GM23338 (cell line): Measurements from ENCODE around the gene GLMP. TPM values are rescaled to one million over a fixed set of nuclear protein-coding genes. Genes with fewer than 3 reads are reported as not detected.

ENCODE experiments used
- ATAC-seq: fragments of 200-7000 bp; cut with Tn5 transposase; 3 replicates; pipeline ENCODE4 v1.9.1; 2020
- DNase-seq: peaks from one replicate; pipeline ENCODE4 v3.0.0-alpha.2; 2015; ENCODE audit warnings: low spot score
- H2AFZ ChIP-seq: fragments of 200-600 bp; sonication (generic); 2 replicates; pipeline ENCODE4 v1.8.0; 2016; ENCODE audit warnings: antibody characterized with exemption, mild to moderate bottlenecking, moderate library complexity
- H3F3A ChIP-seq: fragments of 200-600 bp; sonication (generic); replicated peaks from 2 replicates; pipeline ENCODE4 v1.8.0; 2017; ENCODE audit warnings: antibody characterized with exemption, mixed run types, low read depth
- H3K27ac ChIP-seq: fragments of 200-600 bp; sonication (generic); 2 replicates; pipeline ENCODE4 v1.6.1; 2016; ENCODE audit warnings: low read depth
- H3K27me3 ChIP-seq: fragments of 200-600 bp; sonication (generic); 2 replicates; pipeline ENCODE4 v1.8.0; 2016; ENCODE audit warnings: mild to moderate bottlenecking, mixed run types, moderate library complexity; ENCODE audit not compliant: insufficient read depth
- H3K36me3 ChIP-seq: fragments of 200-600 bp; sonication (generic); 2 replicates; pipeline ENCODE4 v1.8.0; 2016; ENCODE audit warnings: mild to moderate bottlenecking; ENCODE audit not compliant: insufficient read depth
- H3K4me1 ChIP-seq: fragments of 200-600 bp; sonication (generic); 2 replicates; pipeline ENCODE4 v1.8.0; 2016; ENCODE audit warnings: mild to moderate bottlenecking, moderate library complexity; ENCODE audit not compliant: insufficient read depth
- H3K4me2 ChIP-seq: fragments of 200-600 bp; sonication (generic); 2 replicates; pipeline ENCODE4 v1.7.1; 2017; ENCODE audit warnings: mixed run types
- H3K4me3 ChIP-seq: fragments of 200-600 bp; sonication (generic); 2 replicates; pipeline ENCODE4 v1.6.1; 2016; ENCODE audit warnings: mixed run types
- H3K79me2 ChIP-seq: fragments of 200-600 bp; sonication (generic); replicated peaks from 2 replicates; pipeline ENCODE4 v1.8.0; 2017; ENCODE audit warnings: mild to moderate bottlenecking; ENCODE audit not compliant: insufficient read depth
- H3K9me2 ChIP-seq: fragments of 200-600 bp; sonication (generic); 2 replicates; pipeline ENCODE4 v1.8.0; 2017; ENCODE audit not compliant: insufficient read depth
- H4K20me1 ChIP-seq: fragments of 200-600 bp; sonication (generic); replicated peaks from 2 replicates; pipeline ENCODE4 v1.8.0; 2017; ENCODE audit warnings: mild to moderate bottlenecking; ENCODE audit not compliant: insufficient read depth
- H3K27ac Mint-ChIP-seq: 2 replicates; pipeline ENCODE4 v1.8.0; 2020; ENCODE audit warnings: inconsistent platforms, mild to moderate bottlenecking, moderate library complexity, mixed read lengths
- H3K27me3 Mint-ChIP-seq: 3 replicates; pipeline ENCODE4 v1.8.0; 2022; ENCODE audit warnings: low read depth, mild to moderate bottlenecking, moderate library complexity, mixed read lengths, inconsistent platforms; ENCODE audit not compliant: insufficient read depth, poor library complexity
- H3K36me3 Mint-ChIP-seq: 3 replicates; pipeline ENCODE4 v1.8.0; 2021; ENCODE audit warnings: low read depth, mild to moderate bottlenecking, inconsistent platforms, moderate library complexity, mixed read lengths
- H3K4me1 Mint-ChIP-seq: 3 replicates; pipeline ENCODE4 v1.8.0; 2020; ENCODE audit warnings: mild to moderate bottlenecking, inconsistent platforms, mixed read lengths
- H3K4me3 Mint-ChIP-seq: 3 replicates; pipeline ENCODE4 v1.8.0; 2021; ENCODE audit warnings: moderate library complexity, mild to moderate bottlenecking, inconsistent platforms, mixed read lengths
- H3K9me3 Mint-ChIP-seq: 3 replicates; pipeline ENCODE4 v1.8.0; 2020; ENCODE audit warnings: moderate library complexity, mild to moderate bottlenecking, inconsistent platforms, mixed read lengths
- EZH2 ChIP-seq: fragments of 200-600 bp; sonication (generic); IDR thresholded peaks from one replicate; pipeline ENCODE4 v1.8.0; 2017; ENCODE audit warnings: antibody characterized with exemption, mild to moderate bottlenecking, low read depth; ENCODE audit not compliant: unreplicated experiment
- EZH2phosphoT487 ChIP-seq: fragments of 200-600 bp; sonication (generic); IDR thresholded peaks from one replicate; pipeline ENCODE4 v1.8.1; 2018; ENCODE audit warnings: antibody characterized with exemption; ENCODE audit not compliant: unreplicated experiment
- NANOG ChIP-seq: IDR thresholded peaks from 2 replicates; pipeline ENCODE4 v1.6.1; 2016; ENCODE audit warnings: antibody characterized with exemption, borderline replicate concordance
- POLR2AphosphoS5 ChIP-seq: IDR thresholded peaks from 2 replicates; pipeline ENCODE4 v1.6.1; 2016; ENCODE audit warnings: antibody characterized with exemption, low read depth
- STAT1 ChIP-seq: IDR thresholded peaks from one replicate; pipeline ENCODE4 v1.6.1; 2016; ENCODE audit warnings: antibody characterized with exemption; ENCODE audit not compliant: unreplicated experiment
- ZNF331 ChIP-seq: fragments of 250-450 bp; sonication (Bioruptor Pico); IDR thresholded peaks from 2 replicates; pipeline ENCODE4 v1.5.0; 2020; ENCODE audit warnings: low read depth, mild to moderate bottlenecking, moderate library complexity
- polyA plus RNA-seq: library from polyadenylated mRNA; unstranded; fragments of >200 nt; fragmentation: Nextera tagmentation; extraction: Ambion mirVana; gene quantifications from 2 replicates; pipeline ENCODE4 v1.2.1, GENCODE V29; 2016
- total RNA-seq: library from RNA; depleted of rRNA; stranded (reverse); fragments of >200 nt; shearing (Covaris generic); gene quantifications from 2 replicates; pipeline ENCODE4 v1.2.3, GENCODE V29; 2014
- TF ChIP-seq, protein P1 (sequence below), 2 experiments: fragments of 200-600 bp in 1 of 2; sonication (generic) in 1 of 2; conservative IDR thresholded peaks; 2 replicates each; pipeline versions ENCODE4 v1.5.1 to v1.6.1; 2016 to 2017; ENCODE audit warnings: antibody characterized with exemption in 2 of 2, low read depth in 2 of 2, mild to moderate bottlenecking in 2 of 2, moderate library complexity in 1 of 2
- TF ChIP-seq, protein P2 (sequence below): IDR thresholded peaks from 2 replicates; pipeline ENCODE4 v1.6.1; 2016; ENCODE audit warnings: antibody characterized with exemption
- TF ChIP-seq, protein P3 (sequence below): IDR thresholded peaks from one replicate; pipeline ENCODE4 v1.6.1; 2018; ENCODE audit warnings: antibody characterized with exemption; ENCODE audit not compliant: unreplicated experiment

The GLMP gene
- total and polyA plus RNA-seq, 2 experiments from 2014 or later, result 33.6 to 41.9 TPM

DNA sequence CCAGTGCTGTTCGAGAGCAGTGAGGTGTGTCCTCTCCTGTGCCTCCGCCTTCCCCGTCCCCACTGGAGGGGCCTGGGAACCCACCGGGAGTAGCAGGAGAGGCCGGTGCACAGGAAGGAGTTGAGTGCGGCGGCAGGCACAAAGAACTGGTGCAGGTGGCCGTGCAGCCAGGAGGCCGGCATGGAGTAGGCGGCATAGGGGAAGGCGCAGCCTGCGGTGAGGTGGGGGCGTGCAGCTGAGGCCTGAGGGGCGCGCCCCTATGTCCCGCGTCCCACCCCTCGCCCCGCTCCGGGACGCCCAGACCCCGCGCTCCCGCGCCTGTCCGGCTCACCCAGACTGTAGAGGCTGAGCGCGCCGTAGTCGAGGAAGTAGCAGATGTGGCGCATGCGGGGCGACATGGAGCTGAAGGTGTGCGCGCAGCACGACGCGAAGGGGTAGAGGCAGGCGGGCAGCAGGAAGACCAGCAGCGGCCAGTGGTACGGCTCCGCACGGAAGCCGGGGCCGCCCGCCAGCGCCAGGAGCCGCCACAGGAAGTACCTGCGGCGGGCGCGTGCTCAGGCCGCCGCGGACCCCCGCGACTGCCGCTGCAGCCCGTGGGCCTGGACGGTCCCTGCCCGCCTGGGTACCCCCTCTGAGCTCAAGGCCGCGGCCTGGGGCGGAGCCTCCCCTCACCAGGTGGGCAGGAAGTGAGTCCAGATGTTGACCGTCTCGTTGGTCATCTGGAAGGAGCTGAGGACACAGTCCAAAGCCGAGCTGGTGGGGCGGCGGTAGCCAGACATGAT lies 49.8 kb downstream of the GLMP start:
- Histone ChIP-seq H3K27me3 (no peaks in the 10 kb centered on the region), H3K36me3 (no peaks in the 10 kb centered on the region), H3F3A (peaks cover 15% of the 10 kb centered on the region), H2AFZ (peak overlapping the region; percentile 93), H3K4me3 (peak overlapping the region; percentile 64), H3K4me2 (peak overlapping the region; percentile 91), H3K79me2 (no peaks in the 10 kb centered on the region), H3K27ac (no peak overlapping the region), H3K9me2 (no peaks in the 10 kb centered on the region), H4K20me1 (no peaks in the 10 kb centered on the region), H3K4me1 (peaks cover 33% of the 10 kb centered on the region)
- DNase-seq (peak; percentile 75), ATAC-seq (peak; percentile 43)
- H3K4me3 Mint-ChIP-seq, result peak overlapping the region; percentile 78
- no peaks in the 10 kb centered on the region for H3K9me3 Mint-ChIP-seq
- TF ChIP-seq STAT1 (no peak), POLR2AphosphoS5 (peak; percentile 48)
- peaks cover 21% of the 10 kb centered on the region for H3K27me3 Mint-ChIP-seq
- peaks cover 34% of the 10 kb centered on the region for H3K4me1 Mint-ChIP-seq
- no peak overlapping the region for H3K27ac Mint-ChIP-seq
- H3K36me3 Mint-ChIP-seq, result peaks cover 15% of the 10 kb centered on the region

DNA sequence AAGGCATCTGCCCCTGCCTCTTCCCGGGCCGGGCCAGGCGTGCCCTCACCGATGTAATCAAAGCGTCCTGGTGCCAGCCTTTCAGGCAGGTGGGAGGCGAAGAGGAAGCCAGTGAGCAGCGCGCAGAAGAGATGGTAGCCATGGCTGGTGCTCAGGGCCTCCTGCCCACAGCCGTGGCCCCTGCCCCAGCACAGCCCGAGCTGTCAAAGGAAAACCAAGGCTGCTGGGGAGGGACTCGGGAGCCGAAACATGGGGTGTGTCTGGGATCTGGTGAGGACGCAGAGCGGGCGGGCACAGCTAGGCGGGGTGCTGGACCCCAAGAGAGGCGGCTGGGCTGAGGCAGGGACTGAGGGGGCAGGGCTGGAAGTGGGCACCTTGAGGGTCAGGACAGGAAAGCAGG lies 50.8 kb downstream of the GLMP start:
- no peaks in the 10 kb centered on the region for H3K9me2 ChIP-seq
- peaks cover 34% of the 10 kb centered on the region for H3K4me1 Mint-ChIP-seq
- DNase-seq (no peak), ATAC-seq (no peak)
- H2AFZ ChIP-seq, result no peak overlapping the region
- peak overlapping the region; percentile 64; the same call in 1 of the 2 replicates for H3K4me3 ChIP-seq
- H3K27ac ChIP-seq, result no peak overlapping the region
- H3K4me1 ChIP-seq, result peaks cover 33% of the 10 kb centered on the region
- no peaks in the 10 kb centered on the region for H4K20me1 ChIP-seq
- no peaks in the 10 kb centered on the region for H3K9me3 Mint-ChIP-seq
- no peaks in the 10 kb centered on the region for H3K27me3 ChIP-seq
- peaks cover 12% of the 10 kb centered on the region for H3K36me3 Mint-ChIP-seq
- H3K36me3 ChIP-seq, result no peaks in the 10 kb centered on the region
- H3K79me2 ChIP-seq, result no peaks in the 10 kb centered on the region
- H3K4me2 ChIP-seq, result peak overlapping the region; percentile 91
- peak overlapping the region; percentile 74; the same call in 1 of the 2 replicates for H3K27ac Mint-ChIP-seq
- peaks cover 22% of the 10 kb centered on the region for H3K27me3 Mint-ChIP-seq
- H3F3A ChIP-seq, result peaks cover 15% of the 10 kb centered on the region
- H3K4me3 Mint-ChIP-seq, result peak overlapping the region; percentile 78
- TF ChIP-seq EZH2 (no peak), NANOG (no peak), ZNF331 (CRISPR knock-in tag) (no peak), POLR2AphosphoS5 (no peak), EZH2phosphoT487 (no peak)
- TF ChIP-seq, protein P1, sequence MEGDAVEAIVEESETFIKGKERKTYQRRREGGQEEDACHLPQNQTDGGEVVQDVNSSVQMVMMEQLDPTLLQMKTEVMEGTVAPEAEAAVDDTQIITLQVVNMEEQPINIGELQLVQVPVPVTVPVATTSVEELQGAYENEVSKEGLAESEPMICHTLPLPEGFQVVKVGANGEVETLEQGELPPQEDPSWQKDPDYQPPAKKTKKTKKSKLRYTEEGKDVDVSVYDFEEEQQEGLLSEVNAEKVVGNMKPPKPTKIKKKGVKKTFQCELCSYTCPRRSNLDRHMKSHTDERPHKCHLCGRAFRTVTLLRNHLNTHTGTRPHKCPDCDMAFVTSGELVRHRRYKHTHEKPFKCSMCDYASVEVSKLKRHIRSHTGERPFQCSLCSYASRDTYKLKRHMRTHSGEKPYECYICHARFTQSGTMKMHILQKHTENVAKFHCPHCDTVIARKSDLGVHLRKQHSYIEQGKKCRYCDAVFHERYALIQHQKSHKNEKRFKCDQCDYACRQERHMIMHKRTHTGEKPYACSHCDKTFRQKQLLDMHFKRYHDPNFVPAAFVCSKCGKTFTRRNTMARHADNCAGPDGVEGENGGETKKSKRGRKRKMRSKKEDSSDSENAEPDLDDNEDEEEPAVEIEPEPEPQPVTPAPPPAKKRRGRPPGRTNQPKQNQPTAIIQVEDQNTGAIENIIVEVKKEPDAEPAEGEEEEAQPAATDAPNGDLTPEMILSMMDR (conservative IDR thresholded peaks at IDR 0.05; ENCODE audit: low read depth in 2 of 2), result no peak
- TF ChIP-seq, protein P2, sequence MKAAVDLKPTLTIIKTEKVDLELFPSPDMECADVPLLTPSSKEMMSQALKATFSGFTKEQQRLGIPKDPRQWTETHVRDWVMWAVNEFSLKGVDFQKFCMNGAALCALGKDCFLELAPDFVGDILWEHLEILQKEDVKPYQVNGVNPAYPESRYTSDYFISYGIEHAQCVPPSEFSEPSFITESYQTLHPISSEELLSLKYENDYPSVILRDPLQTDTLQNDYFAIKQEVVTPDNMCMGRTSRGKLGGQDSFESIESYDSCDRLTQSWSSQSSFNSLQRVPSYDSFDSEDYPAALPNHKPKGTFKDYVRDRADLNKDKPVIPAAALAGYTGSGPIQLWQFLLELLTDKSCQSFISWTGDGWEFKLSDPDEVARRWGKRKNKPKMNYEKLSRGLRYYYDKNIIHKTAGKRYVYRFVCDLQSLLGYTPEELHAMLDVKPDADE, result no peak
- TF ChIP-seq, protein P3, sequence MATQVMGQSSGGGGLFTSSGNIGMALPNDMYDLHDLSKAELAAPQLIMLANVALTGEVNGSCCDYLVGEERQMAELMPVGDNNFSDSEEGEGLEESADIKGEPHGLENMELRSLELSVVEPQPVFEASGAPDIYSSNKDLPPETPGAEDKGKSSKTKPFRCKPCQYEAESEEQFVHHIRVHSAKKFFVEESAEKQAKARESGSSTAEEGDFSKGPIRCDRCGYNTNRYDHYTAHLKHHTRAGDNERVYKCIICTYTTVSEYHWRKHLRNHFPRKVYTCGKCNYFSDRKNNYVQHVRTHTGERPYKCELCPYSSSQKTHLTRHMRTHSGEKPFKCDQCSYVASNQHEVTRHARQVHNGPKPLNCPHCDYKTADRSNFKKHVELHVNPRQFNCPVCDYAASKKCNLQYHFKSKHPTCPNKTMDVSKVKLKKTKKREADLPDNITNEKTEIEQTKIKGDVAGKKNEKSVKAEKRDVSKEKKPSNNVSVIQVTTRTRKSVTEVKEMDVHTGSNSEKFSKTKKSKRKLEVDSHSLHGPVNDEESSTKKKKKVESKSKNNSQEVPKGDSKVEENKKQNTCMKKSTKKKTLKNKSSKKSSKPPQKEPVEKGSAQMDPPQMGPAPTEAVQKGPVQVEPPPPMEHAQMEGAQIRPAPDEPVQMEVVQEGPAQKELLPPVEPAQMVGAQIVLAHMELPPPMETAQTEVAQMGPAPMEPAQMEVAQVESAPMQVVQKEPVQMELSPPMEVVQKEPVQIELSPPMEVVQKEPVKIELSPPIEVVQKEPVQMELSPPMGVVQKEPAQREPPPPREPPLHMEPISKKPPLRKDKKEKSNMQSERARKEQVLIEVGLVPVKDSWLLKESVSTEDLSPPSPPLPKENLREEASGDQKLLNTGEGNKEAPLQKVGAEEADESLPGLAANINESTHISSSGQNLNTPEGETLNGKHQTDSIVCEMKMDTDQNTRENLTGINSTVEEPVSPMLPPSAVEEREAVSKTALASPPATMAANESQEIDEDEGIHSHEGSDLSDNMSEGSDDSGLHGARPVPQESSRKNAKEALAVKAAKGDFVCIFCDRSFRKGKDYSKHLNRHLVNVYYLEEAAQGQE, result no peak
